DMS79 (cell line): Measurements from ENCODE around the gene NEMP1.

ENCODE experiments used
- DNase-seq: peaks from one replicate; lab custom pipeline; 2025; lab: John Stamatoyannopoulos, UW

The NEMP1 gene

GRCh38 chr12:57107456-57108155 lies 29.0 kb upstream of the NEMP1 start:
- DNase-seq, result no peak

- DNase-seq, result no peak
These were observed 27.6 kb upstream of the NEMP1 start for GRCh38 chr12:57106021-57106708.

- no peak for DNase-seq
These were observed 26.6 kb upstream of the NEMP1 start for GRCh38 chr12:57105011-57105753.

GRCh38 chr12:57104292-57104910 lies 25.8 kb upstream of the NEMP1 start:
- no peak for DNase-seq

GRCh38 chr12:57103856-57104255 lies 25.3 kb upstream of the NEMP1 start:
- no peak for DNase-seq

GRCh38 chr12:57101892-57102695 lies 23.5 kb upstream of the NEMP1 start:
- DNase-seq, result no peak

GRCh38 chr12:57099766-57100165 lies 21.2 kb upstream of the NEMP1 start:
- no peak for DNase-seq

GRCh38 chr12:57099047-57099714 lies 20.6 kb upstream of the NEMP1 start:
- DNase-seq, result no peak

- no peak for DNase-seq
These were observed 20.0 kb upstream of the NEMP1 start for GRCh38 chr12:57098546-57098945.

GRCh38 chr12:57097554-57097835 lies 18.9 kb upstream of the NEMP1 start:
- no peak for DNase-seq

GRCh38 chr12:57096748-57097553 lies 18.4 kb upstream of the NEMP1 start:
- DNase-seq, result no peak

GRCh38 chr12:57096099-57096572 lies 17.5 kb upstream of the NEMP1 start:
- DNase-seq, result peak; percentile 25

GRCh38 chr12:57095440-57095839 lies 16.8 kb upstream of the NEMP1 start:
- no peak for DNase-seq

GRCh38 chr12:57094208-57095160 lies 15.9 kb upstream of the NEMP1 start:
- DNase-seq, result no peak

GRCh38 chr12:57093415-57094207 lies 15.0 kb upstream of the NEMP1 start:
- no peak for DNase-seq

- no peak for DNase-seq
These were observed 14.4 kb upstream of the NEMP1 start for GRCh38 chr12:57092876-57093414.

GRCh38 chr12:57092529-57092862 lies 13.9 kb upstream of the NEMP1 start:
- no peak for DNase-seq
